Measurements from ENCODE around the gene MORC4.

MORC4 gene

GRCh38 chrX:106951230-106951629 is 48.8 kb downstream of the MORC4 start:
- H3K4me3 ChIP-seq (ENCODE audit: low read length) = no peak overlapping the region
- H3K36me3 ChIP-seq (ENCODE audit: control insufficient read depth, insufficient read depth, low read length) = no peaks in the 10 kb centered on the region
- H3K27me3 ChIP-seq (ENCODE audit: control insufficient read depth, insufficient read depth, low read length) = no peaks in the 10 kb centered on the region
- H3K9me3 ChIP-seq (ENCODE audit: control insufficient read depth, low read length) = no peaks in the 10 kb centered on the region
- no peaks in the 10 kb centered on the region for H3K4me1 ChIP-seq (ENCODE audit: control insufficient read depth, insufficient read depth, low read length)
- no peak overlapping the region for H3K9ac ChIP-seq (ENCODE audit: low read length)

DNA sequence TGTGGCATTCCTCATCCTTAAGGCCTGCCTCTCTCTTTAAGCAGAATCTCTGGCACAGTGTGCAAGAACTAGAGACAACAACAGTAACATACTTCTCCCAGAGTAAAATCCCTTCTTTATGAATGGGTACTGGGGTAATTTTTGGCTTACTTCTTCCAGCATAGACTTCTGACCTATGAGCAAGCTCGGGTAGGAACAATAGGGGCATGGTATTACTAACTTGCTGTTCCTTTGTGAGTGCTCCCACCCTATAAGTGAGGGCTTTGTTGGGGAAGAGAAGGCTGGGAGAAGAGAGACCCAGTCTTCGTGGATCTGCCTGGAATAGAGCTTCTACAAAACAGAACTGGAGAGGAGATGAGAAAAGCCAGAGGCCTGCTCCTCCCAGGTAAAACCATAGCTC is 49.6 kb downstream of the MORC4 start:
- Histone ChIP-seq H3K27me3 (ENCODE audit: control insufficient read depth, insufficient read depth, low read length) (no peaks in the 10 kb centered on the region), H3K4me3 (ENCODE audit: low read length) (no peak overlapping the region), H3K4me1 (ENCODE audit: control insufficient read depth, insufficient read depth, low read length) (no peaks in the 10 kb centered on the region), H3K9me3 (ENCODE audit: control insufficient read depth, low read length) (no peaks in the 10 kb centered on the region), H3K36me3 (ENCODE audit: control insufficient read depth, insufficient read depth, low read length) (no peaks in the 10 kb centered on the region), H3K9ac (ENCODE audit: low read length) (no peak overlapping the region)

DNA sequence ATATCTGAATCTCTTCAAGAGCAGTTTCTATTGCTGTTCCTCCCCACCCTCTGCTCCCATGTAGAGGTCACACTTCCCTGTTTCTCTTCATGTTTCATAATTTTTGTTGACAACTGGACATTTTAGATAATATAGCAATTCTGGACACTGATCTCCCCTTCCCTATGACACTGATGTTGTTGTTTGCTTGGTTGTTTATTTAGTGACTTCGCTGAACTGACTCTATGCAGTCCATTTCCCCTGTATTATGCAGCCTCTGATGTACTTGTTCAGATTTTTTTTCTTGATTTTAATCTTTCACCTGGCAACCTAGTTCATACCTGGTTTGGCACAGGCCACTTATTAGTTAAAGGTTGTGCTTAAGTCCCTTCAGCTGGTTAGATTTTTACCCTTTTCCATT is 50.6 kb downstream of the MORC4 start:
- Histone ChIP-seq H3K9me3 (ENCODE audit: control insufficient read depth, low read length) (no peaks in the 10 kb centered on the region), H3K36me3 (ENCODE audit: control insufficient read depth, insufficient read depth, low read length) (no peaks in the 10 kb centered on the region), H3K4me3 (ENCODE audit: low read length) (no peak overlapping the region), H3K27me3 (ENCODE audit: control insufficient read depth, insufficient read depth, low read length) (no peaks in the 10 kb centered on the region), H3K4me1 (ENCODE audit: control insufficient read depth, insufficient read depth, low read length) (no peaks in the 10 kb centered on the region), H3K9ac (ENCODE audit: low read length) (no peak overlapping the region)

GRCh38 chrX:106948641-106949040 is 51.4 kb downstream of the MORC4 start:
- Histone ChIP-seq H3K4me1 (ENCODE audit: control insufficient read depth, insufficient read depth, low read length) (no peaks in the 10 kb centered on the region), H3K27me3 (ENCODE audit: control insufficient read depth, insufficient read depth, low read length) (no peaks in the 10 kb centered on the region), H3K9ac (ENCODE audit: low read length) (no peak overlapping the region), H3K36me3 (ENCODE audit: control insufficient read depth, insufficient read depth, low read length) (no peaks in the 10 kb centered on the region), H3K4me3 (ENCODE audit: low read length) (no peak overlapping the region), H3K9me3 (ENCODE audit: control insufficient read depth, low read length) (no peaks in the 10 kb centered on the region)

DNA sequence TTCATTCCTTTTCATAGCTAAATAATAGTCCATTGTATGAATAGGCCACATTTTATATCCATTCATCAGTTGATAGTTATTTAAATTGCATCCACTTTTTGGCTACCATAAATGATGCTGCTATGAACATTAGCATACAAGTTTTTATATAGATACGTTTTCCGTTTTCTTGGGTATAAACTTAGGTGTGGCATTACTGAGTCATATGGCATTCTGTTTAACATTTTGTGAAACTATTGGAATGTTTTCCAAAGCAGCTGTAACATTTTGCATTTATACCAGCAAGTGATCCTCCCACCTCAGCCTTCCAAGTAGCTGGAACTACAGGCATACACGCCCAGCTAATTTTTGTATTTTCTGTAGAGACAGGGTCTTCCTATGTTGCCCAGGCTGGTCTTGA is 53.5 kb downstream of the MORC4 start:
- H3K9me3 ChIP-seq (ENCODE audit: control insufficient read depth, low read length) = no peaks in the 10 kb centered on the region
- H3K36me3 ChIP-seq (ENCODE audit: control insufficient read depth, insufficient read depth, low read length) = no peaks in the 10 kb centered on the region
- no peaks in the 10 kb centered on the region for H3K27me3 ChIP-seq (ENCODE audit: control insufficient read depth, insufficient read depth, low read length)
- H3K9ac ChIP-seq (ENCODE audit: low read length) = no peak overlapping the region
- no peaks in the 10 kb centered on the region for H3K4me1 ChIP-seq (ENCODE audit: control insufficient read depth, insufficient read depth, low read length)
- H3K4me3 ChIP-seq (ENCODE audit: low read length) = no peak overlapping the region

- Histone ChIP-seq H3K9ac (ENCODE audit: low read length) (no peak overlapping the region), H3K27me3 (ENCODE audit: control insufficient read depth, insufficient read depth, low read length) (no peaks in the 10 kb centered on the region), H3K4me1 (ENCODE audit: control insufficient read depth, insufficient read depth, low read length) (no peaks in the 10 kb centered on the region), H3K9me3 (ENCODE audit: control insufficient read depth, low read length) (no peaks in the 10 kb centered on the region), H3K36me3 (ENCODE audit: control insufficient read depth, insufficient read depth, low read length) (no peaks in the 10 kb centered on the region), H3K4me3 (ENCODE audit: low read length) (no peak overlapping the region)
Observed at GRCh38 chrX:106940068-106940467, 59.9 kb downstream of the MORC4 start.

DNA sequence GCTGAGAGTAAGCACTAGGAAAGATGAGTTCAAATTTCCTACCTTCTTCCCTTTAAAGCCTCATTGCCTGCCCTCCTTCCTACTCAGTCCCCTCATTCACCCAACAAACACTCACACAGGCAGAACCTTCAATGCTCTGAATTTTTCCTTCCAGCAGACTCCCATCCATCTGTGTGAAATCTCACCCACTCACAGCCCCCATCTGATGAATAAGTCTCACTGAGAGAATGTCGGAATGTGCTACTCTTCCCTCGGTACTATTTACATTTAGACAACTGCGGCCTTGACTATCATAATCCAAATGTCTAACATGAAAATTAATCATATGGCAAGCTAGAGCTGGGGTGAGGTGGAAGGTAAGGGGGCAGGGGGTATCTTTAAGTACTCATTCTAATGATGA is 60.4 kb downstream of the MORC4 start:
- Histone ChIP-seq H3K4me1 (ENCODE audit: control insufficient read depth, insufficient read depth, low read length) (no peaks in the 10 kb centered on the region), H3K27me3 (ENCODE audit: control insufficient read depth, insufficient read depth, low read length) (no peaks in the 10 kb centered on the region), H3K36me3 (ENCODE audit: control insufficient read depth, insufficient read depth, low read length) (no peaks in the 10 kb centered on the region), H3K4me3 (ENCODE audit: low read length) (no peak overlapping the region), H3K9ac (ENCODE audit: low read length) (no peak overlapping the region), H3K9me3 (ENCODE audit: control insufficient read depth, low read length) (no peaks in the 10 kb centered on the region)

DNA sequence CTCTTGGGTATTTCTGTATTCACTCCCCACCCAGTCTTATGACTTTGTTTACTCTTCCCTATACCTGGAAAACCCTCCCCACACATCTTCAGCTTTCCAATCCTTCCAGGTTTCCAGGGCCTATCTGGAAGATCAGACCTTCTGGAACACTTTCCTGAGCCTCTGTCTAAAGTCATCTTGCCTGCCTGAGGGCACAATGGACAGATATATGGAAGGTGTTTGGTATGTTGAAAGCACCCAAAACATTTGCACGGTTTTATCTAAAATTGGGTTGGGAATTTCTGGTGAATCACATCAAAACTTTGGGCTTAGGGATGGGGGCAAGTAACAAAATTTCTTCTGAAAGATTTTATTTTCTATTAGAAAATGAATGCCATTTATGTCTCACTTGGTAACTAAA is 63.8 kb downstream of the MORC4 start:
- Histone ChIP-seq H3K9me3 (ENCODE audit: control insufficient read depth, low read length) (no peaks in the 10 kb centered on the region), H3K27me3 (ENCODE audit: control insufficient read depth, insufficient read depth, low read length) (no peaks in the 10 kb centered on the region), H3K36me3 (ENCODE audit: control insufficient read depth, insufficient read depth, low read length) (no peaks in the 10 kb centered on the region), H3K4me3 (ENCODE audit: low read length) (no peak overlapping the region), H3K9ac (ENCODE audit: low read length) (no peak overlapping the region), H3K4me1 (ENCODE audit: control insufficient read depth, insufficient read depth, low read length) (peaks cover 6% of the 10 kb centered on the region)

DNA sequence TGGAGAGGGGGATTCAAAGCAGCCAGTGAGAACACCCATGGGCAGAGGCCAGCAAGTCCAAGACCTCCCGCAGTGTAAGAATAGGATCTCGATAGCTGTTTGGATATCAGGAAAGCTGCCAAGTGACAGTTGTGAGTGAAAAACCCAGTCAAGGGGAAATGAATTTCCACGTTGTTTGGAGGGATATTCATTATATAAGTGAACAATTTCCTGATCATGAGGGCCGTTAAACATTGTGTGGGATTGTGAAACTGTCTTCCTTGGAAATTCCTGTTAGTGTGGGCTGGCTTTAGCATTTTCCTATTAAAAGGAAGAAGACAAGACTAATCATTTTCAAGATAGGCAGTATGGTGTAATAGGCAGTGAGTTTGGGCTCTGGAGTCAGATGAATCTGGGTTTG is 64.8 kb downstream of the MORC4 start:
- H3K9ac ChIP-seq (ENCODE audit: low read length) = no peak overlapping the region
- H3K4me1 ChIP-seq (ENCODE audit: control insufficient read depth, insufficient read depth, low read length) = peaks cover 6% of the 10 kb centered on the region
- H3K36me3 ChIP-seq (ENCODE audit: control insufficient read depth, insufficient read depth, low read length) = no peaks in the 10 kb centered on the region
- H3K9me3 ChIP-seq (ENCODE audit: control insufficient read depth, low read length) = no peaks in the 10 kb centered on the region
- no peak overlapping the region for H3K4me3 ChIP-seq (ENCODE audit: low read length)
- no peaks in the 10 kb centered on the region for H3K27me3 ChIP-seq (ENCODE audit: control insufficient read depth, insufficient read depth, low read length)

DNA sequence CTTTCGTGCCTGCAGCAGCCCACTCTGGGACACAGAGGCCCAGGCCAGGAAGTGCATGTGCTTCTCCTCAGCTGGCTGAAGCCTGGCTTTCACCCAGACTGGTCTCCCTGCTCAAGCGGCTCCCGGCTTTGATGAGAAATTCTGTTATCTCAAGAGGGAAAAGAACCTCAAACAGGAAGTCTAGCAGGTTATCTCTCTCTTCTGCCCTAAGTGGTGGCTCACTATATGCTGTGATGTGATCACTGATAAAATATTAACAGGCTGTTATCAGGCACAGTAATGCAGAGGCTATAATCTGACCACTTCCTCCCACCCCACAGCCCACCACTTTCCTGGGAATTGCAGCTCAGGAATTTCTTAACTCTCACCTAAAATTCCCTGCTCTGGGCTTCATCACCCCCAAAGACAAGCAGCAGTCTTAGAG is 66.5 kb downstream of the MORC4 start:
- Histone ChIP-seq H3K27me3 (ENCODE audit: control insufficient read depth, insufficient read depth, low read length) (no peaks in the 10 kb centered on the region), H3K9me3 (ENCODE audit: control insufficient read depth, low read length) (no peaks in the 10 kb centered on the region), H3K36me3 (ENCODE audit: control insufficient read depth, insufficient read depth, low read length) (no peaks in the 10 kb centered on the region), H3K9ac (ENCODE audit: low read length) (no peak overlapping the region), H3K4me1 (ENCODE audit: control insufficient read depth, insufficient read depth, low read length) (peaks cover 6% of the 10 kb centered on the region), H3K4me3 (ENCODE audit: low read length) (no peak overlapping the region)

DNA sequence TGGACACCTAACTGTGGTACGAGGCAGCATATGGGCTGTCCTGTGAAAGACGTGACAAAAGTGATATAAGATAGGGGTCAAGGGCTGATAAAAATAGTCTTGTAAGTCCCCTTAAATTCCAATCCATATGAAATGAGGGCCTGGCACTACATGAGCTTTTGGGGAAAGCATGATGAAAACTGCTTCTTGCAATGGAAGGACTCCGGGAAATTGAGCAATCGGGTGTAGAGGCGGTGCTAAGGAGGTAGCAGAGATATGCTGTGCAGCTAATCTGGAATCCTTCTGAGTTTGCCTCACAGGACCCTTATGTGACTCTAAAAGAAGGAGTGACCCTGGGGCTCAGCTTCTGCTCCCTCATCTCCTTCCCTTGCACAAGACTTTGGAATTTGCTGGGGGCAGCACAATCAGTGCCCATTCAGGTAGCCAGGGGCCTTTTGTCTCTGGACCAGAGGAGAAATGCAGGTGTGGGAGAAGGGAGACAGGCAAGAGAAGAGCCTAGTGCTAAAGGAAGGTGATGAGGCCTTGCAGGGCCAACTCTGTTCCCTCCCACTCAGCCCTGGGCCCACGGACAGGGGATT is 67.0 kb downstream of the MORC4 start:
- Histone ChIP-seq H3K4me3 (ENCODE audit: low read length) (no peak overlapping the region), H3K9ac (ENCODE audit: low read length) (no peak overlapping the region), H3K4me1 (ENCODE audit: control insufficient read depth, insufficient read depth, low read length) (peaks cover 6% of the 10 kb centered on the region), H3K36me3 (ENCODE audit: control insufficient read depth, insufficient read depth, low read length) (no peaks in the 10 kb centered on the region), H3K9me3 (ENCODE audit: control insufficient read depth, low read length) (no peaks in the 10 kb centered on the region), H3K27me3 (ENCODE audit: control insufficient read depth, insufficient read depth, low read length) (no peaks in the 10 kb centered on the region)

GRCh38 chrX:106932492-106932923 is 67.5 kb downstream of the MORC4 start:
- H3K9me3 ChIP-seq (ENCODE audit: control insufficient read depth, low read length) = no peaks in the 10 kb centered on the region
- H3K36me3 ChIP-seq (ENCODE audit: control insufficient read depth, insufficient read depth, low read length) = no peaks in the 10 kb centered on the region
- no peaks in the 10 kb centered on the region for H3K27me3 ChIP-seq (ENCODE audit: control insufficient read depth, insufficient read depth, low read length)
- H3K4me1 ChIP-seq (ENCODE audit: control insufficient read depth, insufficient read depth, low read length) = peaks cover 6% of the 10 kb centered on the region
- no peak overlapping the region for H3K4me3 ChIP-seq (ENCODE audit: low read length)
- H3K9ac ChIP-seq (ENCODE audit: low read length) = no peak overlapping the region

DNA sequence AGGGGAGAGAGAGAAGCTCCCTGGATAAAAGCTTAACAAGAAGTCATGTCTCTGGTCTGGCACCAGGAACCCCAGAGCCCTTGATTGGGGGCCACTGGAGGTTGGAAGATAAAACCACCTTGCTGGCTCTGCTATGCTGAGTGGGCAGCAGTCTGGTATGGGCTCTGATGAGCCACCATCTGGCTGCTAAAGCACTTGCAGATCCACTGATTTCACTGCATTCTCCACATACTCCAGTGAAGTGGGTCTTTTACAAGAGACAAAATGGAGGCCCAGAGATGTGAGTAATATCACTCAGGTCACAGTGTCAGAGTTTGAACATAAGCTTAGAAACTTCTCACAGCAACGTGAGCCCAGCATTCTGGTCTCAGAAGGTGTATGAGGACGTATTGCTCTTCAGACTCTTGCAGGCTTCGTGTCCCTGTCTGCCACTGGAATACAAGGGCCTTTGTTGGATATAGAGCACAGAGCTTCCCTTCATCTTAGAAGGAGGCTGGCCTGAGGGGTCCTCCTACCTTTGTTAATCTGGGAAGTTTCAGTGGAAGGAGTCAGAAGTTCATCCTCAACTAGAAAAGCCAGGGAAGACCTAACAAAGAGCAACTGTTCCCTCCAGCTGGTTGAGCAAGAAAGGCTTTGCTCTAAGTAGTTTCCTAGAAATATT is 68.1 kb downstream of the MORC4 start:
- H3K9ac ChIP-seq (ENCODE audit: low read length) = no peak overlapping the region
- no peak overlapping the region for H3K4me3 ChIP-seq (ENCODE audit: low read length)
- no peaks in the 10 kb centered on the region for H3K36me3 ChIP-seq (ENCODE audit: control insufficient read depth, insufficient read depth, low read length)
- peaks cover 6% of the 10 kb centered on the region for H3K4me1 ChIP-seq (ENCODE audit: control insufficient read depth, insufficient read depth, low read length)
- H3K9me3 ChIP-seq (ENCODE audit: control insufficient read depth, low read length) = no peaks in the 10 kb centered on the region
- H3K27me3 ChIP-seq (ENCODE audit: control insufficient read depth, insufficient read depth, low read length) = no peaks in the 10 kb centered on the region

All from mucosa of stomach (tissue), 1 donor.